MM.1S (cell line): ENCODE measurements around the gene ZNF718.

Source experiments
- CTCF ChIP-seq: fragments of 300-600 bp; sonication (generic); IDR thresholded peaks from 2 replicates; pipeline ENCODE4 v1.5.1; 2016; ENCODE audit warnings: antibody characterized with exemption, low read length, mixed read lengths
- EZH2 ChIP-seq: fragments of 300-600 bp; sonication (generic); optimal IDR thresholded peaks from 2 replicates; pipeline ENCODE3; 2017; ENCODE audit warnings: low read depth, mild to moderate bottlenecking, antibody characterized with exemption, low read length, mixed read lengths
- EZH2phosphoT487 ChIP-seq: fragments of 300-600 bp; sonication (generic); IDR thresholded peaks from 2 replicates; pipeline ENCODE4 v1.6.1; 2018; ENCODE audit warnings: antibody characterized with exemption, low read length

DNA sequence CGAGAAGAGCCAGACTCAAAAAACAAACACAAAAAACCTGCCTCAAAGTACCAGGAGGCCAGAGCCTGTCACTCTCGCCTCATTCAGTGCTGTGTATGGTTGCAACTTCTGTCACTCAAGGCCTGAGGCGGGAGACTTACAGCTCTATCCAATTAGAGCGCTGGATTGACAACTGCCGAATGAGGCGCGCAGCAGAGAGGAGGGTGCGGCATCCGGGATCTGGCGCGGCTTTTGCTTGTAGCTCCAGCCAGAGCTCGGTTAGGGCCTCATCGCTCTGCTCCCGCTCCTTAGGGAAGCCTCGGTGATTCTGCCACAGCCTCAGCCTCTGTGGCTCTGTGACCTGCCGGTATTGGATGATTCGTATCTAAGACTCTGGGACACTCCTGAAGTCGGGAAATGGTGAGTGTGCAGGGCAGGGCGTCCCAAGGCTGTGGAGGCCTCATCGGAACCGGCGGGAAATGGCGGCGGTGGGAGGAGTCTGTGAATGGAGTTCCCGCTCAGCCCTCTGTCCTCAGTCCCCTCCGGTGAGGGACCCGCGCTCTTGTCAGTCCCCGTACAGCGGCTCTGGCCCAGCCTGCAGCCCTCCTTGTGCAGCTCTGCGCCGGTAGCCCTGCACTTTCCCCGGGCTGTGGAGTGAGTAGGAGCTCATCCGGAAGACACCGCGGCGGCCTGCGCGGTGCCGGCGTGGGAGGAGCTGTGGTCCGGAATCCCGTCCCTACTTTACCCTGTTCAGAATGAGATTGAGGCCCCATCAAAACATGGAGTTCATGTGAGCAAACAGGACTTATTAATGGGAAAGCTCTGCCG is at the start of gene ZNF718:
- TF ChIP-seq CTCF (no peak), EZH2phosphoT487 (no peak), EZH2 (no peak)
